ENCODE measurements around the gene MBP. TPM values are rescaled to one million over a fixed set of nuclear protein-coding genes. Genes with fewer than 3 reads are reported as not detected.
"Not testable (repeated sequence)": the region's sequence is repeated elsewhere in the genome, so short reads cannot be mapped to it uniquely, and the experiment has no call there.

The MBP gene
- total RNA-seq, 1 donor from 2014 or later: 24.1 TPM

- no peak for DNase-seq (ENCODE audit: low spot score)
- peak; percentile 73 for ATAC-seq
Observed at GRCh38 chr18:76994086-76994654, 138.4 kb downstream of the MBP start.

- DNase-seq (ENCODE audit: low spot score): no peak
- no peak for ATAC-seq
Observed at GRCh38 chr18:76993573-76993972, 139.0 kb downstream of the MBP start.

GRCh38 chr18:76993085-76993382 lies 139.5 kb downstream of the MBP start:
- DNase-seq (ENCODE audit: low spot score): peak; percentile 24
- ATAC-seq: no peak

GRCh38 chr18:76992226-76993084 lies 140.1 kb downstream of the MBP start:
- ATAC-seq: no peak
- peak; percentile 37 for DNase-seq (ENCODE audit: low spot score)

GRCh38 chr18:76991021-76991688 lies 141.4 kb downstream of the MBP start:
- no peak for ATAC-seq
- no peak for DNase-seq (ENCODE audit: low spot score)

- ATAC-seq; DNase-seq (ENCODE audit: low spot score): not testable (repeated sequence)
Observed at GRCh38 chr18:76990343-76991020, 142.1 kb downstream of the MBP start.

GRCh38 chr18:76989647-76990190 lies 142.9 kb downstream of the MBP start:
- no peak for ATAC-seq
- DNase-seq (ENCODE audit: low spot score): no peak

GRCh38 chr18:76988827-76989646 lies 143.5 kb downstream of the MBP start:
- no peak for ATAC-seq
- DNase-seq (ENCODE audit: low spot score): no peak

- no peak for DNase-seq (ENCODE audit: low spot score)
- ATAC-seq: peak; percentile 30
Observed at GRCh38 chr18:76988031-76988826, 144.4 kb downstream of the MBP start.

GRCh38 chr18:76986406-76986805 lies 146.2 kb downstream of the MBP start:
- DNase-seq (ENCODE audit: low spot score) (peak; percentile 37), ATAC-seq (no peak)

- ATAC-seq: no peak
- DNase-seq (ENCODE audit: low spot score): no peak
Observed at GRCh38 chr18:76985951-76986236, 146.7 kb downstream of the MBP start.

- no peak for ATAC-seq
Observed at GRCh38 chr18:76985156-76985950, 147.2 kb downstream of the MBP start.

GRCh38 chr18:76984193-76985155 lies 148.1 kb downstream of the MBP start:
- ATAC-seq (no peak), DNase-seq (ENCODE audit: low spot score) (peak; percentile 43)

More at GRCh38 chr18:76985156-76985950, 147.2 kb downstream of the MBP start:
- DNase-seq (ENCODE audit: low spot score): peak; percentile 41

- DNase-seq (ENCODE audit: low spot score) (peak; percentile 39), ATAC-seq (peak; percentile 1)
Observed at GRCh38 chr18:76983613-76984051, 149.0 kb downstream of the MBP start.

GRCh38 chr18:76982841-76983583 lies 149.6 kb downstream of the MBP start:
- DNase-seq (ENCODE audit: low spot score): peak; percentile 86
- peak; percentile 93 for ATAC-seq

- DNase-seq (ENCODE audit: low spot score) (no peak), ATAC-seq (peak; percentile 2)
Observed at GRCh38 chr18:76982038-76982437, 150.5 kb downstream of the MBP start.

Measured in left lobe of liver (tissue), 2 donors.